ENCODE data around the gene NUP93.
"Not testable (repeated sequence)": the region's sequence is repeated elsewhere in the genome, so short reads cannot be mapped to it uniquely, and the experiment has no call there.

The NUP93 gene

DNA sequence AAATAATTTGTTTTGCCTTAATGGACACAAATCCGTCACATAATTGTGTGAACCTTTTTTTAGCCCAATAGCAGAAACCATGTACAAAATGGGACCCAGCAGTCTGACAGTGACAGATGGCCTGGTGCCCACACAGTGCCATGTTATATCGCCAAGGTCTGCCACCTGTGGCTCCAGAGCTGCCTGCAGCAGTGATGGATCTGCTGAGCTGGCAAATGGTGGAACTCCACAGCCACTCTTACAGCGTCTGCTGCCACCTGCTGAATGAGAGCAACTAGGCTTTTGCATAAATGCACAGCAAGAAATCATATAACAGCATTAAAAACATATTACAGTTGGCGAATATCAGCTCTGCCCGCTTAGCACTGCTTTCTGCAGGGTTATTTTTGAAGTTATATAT, 59.4 kb downstream of the NUP93 start:
- Mint-ChIP-seq H3K9me3 (no peaks in the 10 kb centered on the region), H3K4me3 (no peak overlapping the region), H3K27ac (no peak overlapping the region), H3K36me3 (ENCODE audit: low read depth) (no peaks in the 10 kb centered on the region), H3K4me1 (peaks cover 32% of the 10 kb centered on the region), H3K27me3 (ENCODE audit: low read depth) (no peaks in the 10 kb centered on the region)
- TF ChIP-seq, protein P1, sequence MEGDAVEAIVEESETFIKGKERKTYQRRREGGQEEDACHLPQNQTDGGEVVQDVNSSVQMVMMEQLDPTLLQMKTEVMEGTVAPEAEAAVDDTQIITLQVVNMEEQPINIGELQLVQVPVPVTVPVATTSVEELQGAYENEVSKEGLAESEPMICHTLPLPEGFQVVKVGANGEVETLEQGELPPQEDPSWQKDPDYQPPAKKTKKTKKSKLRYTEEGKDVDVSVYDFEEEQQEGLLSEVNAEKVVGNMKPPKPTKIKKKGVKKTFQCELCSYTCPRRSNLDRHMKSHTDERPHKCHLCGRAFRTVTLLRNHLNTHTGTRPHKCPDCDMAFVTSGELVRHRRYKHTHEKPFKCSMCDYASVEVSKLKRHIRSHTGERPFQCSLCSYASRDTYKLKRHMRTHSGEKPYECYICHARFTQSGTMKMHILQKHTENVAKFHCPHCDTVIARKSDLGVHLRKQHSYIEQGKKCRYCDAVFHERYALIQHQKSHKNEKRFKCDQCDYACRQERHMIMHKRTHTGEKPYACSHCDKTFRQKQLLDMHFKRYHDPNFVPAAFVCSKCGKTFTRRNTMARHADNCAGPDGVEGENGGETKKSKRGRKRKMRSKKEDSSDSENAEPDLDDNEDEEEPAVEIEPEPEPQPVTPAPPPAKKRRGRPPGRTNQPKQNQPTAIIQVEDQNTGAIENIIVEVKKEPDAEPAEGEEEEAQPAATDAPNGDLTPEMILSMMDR (IDR thresholded peaks at IDR 0.05; ENCODE audit: unreplicated experiment in 3 of 3) = peak; percentile 35 to 42 (median 39)

DNA sequence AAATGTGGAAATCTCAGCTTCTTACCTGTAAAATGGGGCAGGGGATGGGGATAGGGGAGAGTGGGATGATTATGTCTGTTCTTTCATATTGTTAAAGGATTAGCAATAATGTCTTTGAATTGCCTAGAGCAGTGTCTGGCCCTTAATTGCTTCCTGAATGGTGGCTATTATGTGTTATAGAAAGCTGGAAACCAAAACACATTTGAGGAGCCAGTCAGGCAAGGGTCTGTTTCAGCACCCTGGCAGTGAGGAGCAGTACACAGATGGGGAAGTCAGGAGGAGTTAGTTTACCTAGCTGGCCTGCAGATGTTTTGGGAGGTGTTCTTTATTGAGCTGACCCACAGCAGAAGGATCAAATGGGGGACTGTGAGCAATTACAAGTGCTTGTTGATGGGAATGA, 63.0 kb downstream of the NUP93 start:
- Mint-ChIP-seq H3K27me3 (ENCODE audit: low read depth) (no peaks in the 10 kb centered on the region), H3K4me3 (no peak overlapping the region), H3K27ac (no peak overlapping the region), H3K36me3 (ENCODE audit: low read depth) (no peaks in the 10 kb centered on the region), H3K4me1 (peaks cover 3% of the 10 kb centered on the region), H3K9me3 (no peaks in the 10 kb centered on the region)
- TF ChIP-seq, protein P1 (IDR thresholded peaks at IDR 0.05; ENCODE audit: unreplicated experiment in 3 of 3) = no peak

GRCh38 chr16:56793492-56793891, 63.6 kb downstream of the NUP93 start:
- Mint-ChIP-seq H3K4me1 (no peaks in the 10 kb centered on the region), H3K9me3 (no peaks in the 10 kb centered on the region), H3K36me3 (ENCODE audit: low read depth) (no peaks in the 10 kb centered on the region), H3K27me3 (ENCODE audit: low read depth) (no peaks in the 10 kb centered on the region), H3K27ac (no peak overlapping the region), H3K4me3 (no peak overlapping the region)
- TF ChIP-seq, protein P1 (IDR thresholded peaks at IDR 0.05; ENCODE audit: unreplicated experiment in 3 of 3) = peak; percentile 35 to 50 (median 48)

GRCh38 chr16:56795011-56795410, 65.1 kb downstream of the NUP93 start:
- Mint-ChIP-seq H3K9me3 (no peaks in the 10 kb centered on the region), H3K27me3 (ENCODE audit: low read depth) (no peaks in the 10 kb centered on the region)
- TF ChIP-seq, protein P1 (IDR thresholded peaks at IDR 0.05; ENCODE audit: unreplicated experiment in 3 of 3) = no peak

DNA sequence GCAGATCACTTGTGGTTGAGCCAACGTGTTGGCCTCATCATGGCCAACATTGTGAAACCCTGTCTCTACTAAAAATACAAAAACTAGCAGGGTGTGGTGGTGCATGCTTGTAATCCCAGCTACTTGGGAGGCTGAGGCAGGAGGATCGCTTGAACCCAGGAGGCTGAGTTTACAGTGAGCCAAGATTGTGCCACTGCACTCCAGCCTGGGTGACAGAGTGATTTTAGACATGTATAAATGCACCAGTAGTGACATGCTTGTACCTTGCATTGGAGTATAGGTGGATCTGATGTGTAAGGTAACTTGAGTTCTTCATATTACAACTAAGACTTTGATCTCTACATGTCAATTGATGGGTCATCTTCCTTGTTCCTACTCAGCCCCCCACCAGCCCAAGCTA, 67.1 kb downstream of the NUP93 start:
- H3K27me3 Mint-ChIP-seq (ENCODE audit: low read depth); H3K36me3 Mint-ChIP-seq (ENCODE audit: low read depth); H3K27ac Mint-ChIP-seq; H3K4me1 Mint-ChIP-seq; H3K9me3 Mint-ChIP-seq; H3K4me3 Mint-ChIP-seq: not testable (repeated sequence)

More at GRCh38 chr16:56795011-56795410, 65.1 kb downstream of the NUP93 start:
- H3K4me1 Mint-ChIP-seq = no peaks in the 10 kb centered on the region
- H3K4me3 Mint-ChIP-seq = no peak overlapping the region
- no peaks in the 10 kb centered on the region for H3K36me3 Mint-ChIP-seq (ENCODE audit: low read depth)
- no peak overlapping the region for H3K27ac Mint-ChIP-seq

DNA sequence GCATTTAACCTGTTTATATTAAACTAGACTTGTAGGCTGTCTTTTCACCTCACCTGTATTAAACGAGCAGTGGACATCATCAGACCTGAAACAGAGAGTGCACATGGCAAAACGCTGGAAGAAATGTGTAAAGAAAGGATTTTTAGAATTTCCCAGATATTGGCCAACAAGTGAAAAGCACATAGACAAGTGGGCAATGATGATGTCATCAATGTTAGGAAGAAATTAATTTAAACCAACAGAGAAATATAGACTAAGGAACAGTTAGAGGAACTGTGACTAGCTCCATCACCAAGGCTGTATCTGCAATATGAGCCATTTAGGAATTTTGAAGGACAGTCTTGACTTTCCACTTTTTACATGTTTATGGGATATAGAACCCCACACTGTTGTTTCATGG, 67.9 kb downstream of the NUP93 start:
- TF ChIP-seq, protein P1 (IDR thresholded peaks at IDR 0.05; ENCODE audit: unreplicated experiment in 3 of 3) = no peak
- H3K9me3 Mint-ChIP-seq = no peaks in the 10 kb centered on the region
- peaks cover 5% of the 10 kb centered on the region for H3K36me3 Mint-ChIP-seq (ENCODE audit: low read depth)
- H3K4me3 Mint-ChIP-seq = no peak overlapping the region
- H3K27me3 Mint-ChIP-seq (ENCODE audit: low read depth) = no peaks in the 10 kb centered on the region
- H3K27ac Mint-ChIP-seq = no peak overlapping the region
- no peaks in the 10 kb centered on the region for H3K4me1 Mint-ChIP-seq

Data from nephron (organoid).